ENCODE results near the gene NR4A3. TPM values are rescaled to one million over a fixed set of nuclear protein-coding genes. Genes with fewer than 3 reads are reported as not detected.
A peak's percentile ranks its signal among the peaks of the same experiment; 100 is the strongest.
"Not testable (repeated sequence)": the region's sequence is repeated elsewhere in the genome, so short reads cannot be mapped to it uniquely, and the experiment has no call there.

Gene NR4A3
- 1 to 10 TPM in 3 of 4 donors, under 1 TPM in 1; 0.64 to 5.9 (median 2.9) TPM for total RNA-seq

DNA sequence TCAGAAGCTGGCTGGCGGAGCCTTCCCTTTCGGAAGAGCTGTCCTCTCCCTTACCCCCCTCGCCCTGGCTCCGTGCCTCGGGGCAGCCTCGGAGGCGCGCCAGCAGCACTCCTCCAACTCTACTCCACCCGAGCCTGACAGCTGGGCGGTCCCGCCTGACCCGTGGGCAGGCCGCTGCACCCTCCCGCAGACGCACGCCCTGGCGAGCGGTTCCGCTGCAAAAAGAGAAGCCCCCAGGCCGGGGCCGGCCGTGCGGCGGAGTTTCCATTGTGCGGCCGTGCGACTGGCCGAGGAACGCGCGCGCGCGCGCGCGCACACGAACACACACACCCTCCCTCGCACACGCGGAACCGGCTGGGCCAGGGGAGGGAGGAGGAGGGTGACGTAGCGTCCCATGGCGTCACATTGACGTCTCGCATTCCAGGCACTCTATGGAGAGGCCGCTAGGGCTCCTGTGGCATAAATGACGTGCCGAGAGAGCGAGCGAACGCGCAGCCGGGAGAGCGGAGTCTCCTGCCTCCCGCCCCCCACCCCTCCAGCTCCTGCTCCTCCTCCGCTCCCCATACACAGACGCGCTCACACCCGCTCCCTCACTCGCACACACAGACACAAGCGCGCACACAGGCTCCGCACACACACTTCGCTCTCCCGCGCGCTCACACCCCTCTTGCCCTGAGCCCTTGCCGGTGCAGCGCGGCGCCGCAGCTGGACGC, at the start of gene NR4A3:
Gene NR4A3 (plus strand): TSS at position 490 of the 713 bp plus-strand sequence. CDS start 6,158 bp downstream, outside the sequence.
- Histone ChIP-seq H3K27ac (peak within 1 kb of the TSS; percentile 98), H3K36me3 (no peaks in the 10 kb centered on the region), H3K9me3 (no peaks in the 10 kb centered on the region), H3K27me3 (peaks cover 26% of the 10 kb centered on the region), H3K4me3 (peak within 1 kb of the TSS; percentile 87), H3K4me1 (peaks cover 50% of the 10 kb centered on the region)
- TF ChIP-seq, protein P1, sequence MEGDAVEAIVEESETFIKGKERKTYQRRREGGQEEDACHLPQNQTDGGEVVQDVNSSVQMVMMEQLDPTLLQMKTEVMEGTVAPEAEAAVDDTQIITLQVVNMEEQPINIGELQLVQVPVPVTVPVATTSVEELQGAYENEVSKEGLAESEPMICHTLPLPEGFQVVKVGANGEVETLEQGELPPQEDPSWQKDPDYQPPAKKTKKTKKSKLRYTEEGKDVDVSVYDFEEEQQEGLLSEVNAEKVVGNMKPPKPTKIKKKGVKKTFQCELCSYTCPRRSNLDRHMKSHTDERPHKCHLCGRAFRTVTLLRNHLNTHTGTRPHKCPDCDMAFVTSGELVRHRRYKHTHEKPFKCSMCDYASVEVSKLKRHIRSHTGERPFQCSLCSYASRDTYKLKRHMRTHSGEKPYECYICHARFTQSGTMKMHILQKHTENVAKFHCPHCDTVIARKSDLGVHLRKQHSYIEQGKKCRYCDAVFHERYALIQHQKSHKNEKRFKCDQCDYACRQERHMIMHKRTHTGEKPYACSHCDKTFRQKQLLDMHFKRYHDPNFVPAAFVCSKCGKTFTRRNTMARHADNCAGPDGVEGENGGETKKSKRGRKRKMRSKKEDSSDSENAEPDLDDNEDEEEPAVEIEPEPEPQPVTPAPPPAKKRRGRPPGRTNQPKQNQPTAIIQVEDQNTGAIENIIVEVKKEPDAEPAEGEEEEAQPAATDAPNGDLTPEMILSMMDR (IDR thresholded peaks at IDR 0.05), result peak; percentile 20 to 46
- TF ChIP-seq POLR2A (IDR thresholded peaks at IDR 0.05) (peak in 1 of 2 donors; percentile 86), EP300 (IDR thresholded peaks at IDR 0.05) (peak; percentile 94), POLR2AphosphoS5 (IDR thresholded peaks at IDR 0.05) (peak in 1 of 3 donors; percentile 56)
- WGBS, result 2% methylated on average over 12 of the region's 75 CpGs
- DNase-seq (ENCODE audit: low spot score in 2 of 2), result peak; percentile 95 to 97

DNA sequence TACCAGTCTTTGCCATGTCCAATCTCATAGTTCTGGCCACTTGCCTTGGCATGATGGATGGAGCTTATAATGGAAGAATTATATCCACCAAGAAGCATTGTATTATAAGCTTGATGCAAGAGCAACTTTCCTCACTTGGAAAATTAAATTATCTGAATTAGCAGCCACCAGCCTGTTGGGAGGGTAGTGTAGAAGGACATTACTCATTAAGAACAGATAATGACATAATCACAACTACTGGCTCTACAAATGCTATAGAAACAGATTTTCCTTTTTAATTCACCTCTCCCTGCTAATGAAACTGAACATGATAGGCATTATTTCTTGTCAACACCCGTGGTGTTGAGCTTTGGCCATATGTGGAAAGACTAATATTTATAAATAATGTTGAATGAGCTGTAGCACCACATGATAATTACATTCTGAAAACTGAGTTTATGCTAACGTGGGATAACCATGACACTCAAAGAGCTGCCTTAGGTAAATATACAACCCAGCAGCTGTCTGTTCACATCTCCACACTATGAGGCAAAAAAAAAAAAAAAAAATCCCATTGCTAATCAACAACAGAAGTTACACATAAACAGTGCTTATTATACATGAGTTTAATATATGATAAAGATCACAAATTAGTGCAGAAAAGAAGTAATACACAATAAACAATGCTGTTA, 48.1 kb upstream of the NR4A3 start:
- TF ChIP-seq, protein P1 (IDR thresholded peaks at IDR 0.05), result no peak
- TF ChIP-seq POLR2AphosphoS5 (IDR thresholded peaks at IDR 0.05) (no peak), POLR2A (IDR thresholded peaks at IDR 0.05) (no peak), EP300 (IDR thresholded peaks at IDR 0.05) (no peak)
- no peak for DNase-seq (ENCODE audit: low spot score in 2 of 2)
- H3K36me3 ChIP-seq, result no peaks in the 10 kb centered on the region
- H3K4me1 ChIP-seq, result no peaks in the 10 kb centered on the region
- no peak overlapping the region for H3K27ac ChIP-seq
- H3K9me3 ChIP-seq, result no peaks in the 10 kb centered on the region
- H3K27me3 ChIP-seq, result no peaks in the 10 kb centered on the region
- H3K4me3 ChIP-seq, result no peak overlapping the region
- WGBS, result 56% methylated on average over 2 of the region's 2 CpGs

DNA sequence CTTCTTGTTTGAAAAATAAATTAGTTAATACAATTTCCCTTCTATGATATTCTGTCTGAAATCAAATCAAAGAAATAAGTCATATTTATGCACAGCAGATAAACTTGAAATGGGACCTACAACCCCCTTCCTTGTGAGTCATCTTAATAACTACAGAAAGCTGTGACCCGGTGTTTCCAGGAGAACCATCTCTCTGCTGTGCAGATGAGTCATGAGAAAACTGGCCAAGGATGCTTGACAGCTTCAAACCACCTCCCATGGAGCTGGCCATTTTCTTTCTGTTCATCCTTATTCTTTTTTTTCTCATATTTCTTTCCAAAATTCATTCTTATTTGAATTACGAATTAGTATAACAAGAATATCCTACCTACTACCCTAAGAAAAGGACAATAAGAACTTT, 43.4 kb upstream of the NR4A3 start:
- TF ChIP-seq POLR2A (IDR thresholded peaks at IDR 0.05) (no peak), POLR2AphosphoS5 (IDR thresholded peaks at IDR 0.05) (no peak), EP300 (IDR thresholded peaks at IDR 0.05) (no peak)
- TF ChIP-seq, protein P1 (IDR thresholded peaks at IDR 0.05), result no peak
- DNase-seq (ENCODE audit: low spot score in 2 of 2), result no peak
- H3K36me3 ChIP-seq, result no peaks in the 10 kb centered on the region
- H3K4me1 ChIP-seq, result no peaks in the 10 kb centered on the region
- no peaks in the 10 kb centered on the region for H3K27me3 ChIP-seq
- WGBS, result 58% methylated on average over 2 of the region's 2 CpGs
- no peak overlapping the region for H3K27ac ChIP-seq
- H3K4me3 ChIP-seq, result no peak overlapping the region
- no peaks in the 10 kb centered on the region for H3K9me3 ChIP-seq

DNA sequence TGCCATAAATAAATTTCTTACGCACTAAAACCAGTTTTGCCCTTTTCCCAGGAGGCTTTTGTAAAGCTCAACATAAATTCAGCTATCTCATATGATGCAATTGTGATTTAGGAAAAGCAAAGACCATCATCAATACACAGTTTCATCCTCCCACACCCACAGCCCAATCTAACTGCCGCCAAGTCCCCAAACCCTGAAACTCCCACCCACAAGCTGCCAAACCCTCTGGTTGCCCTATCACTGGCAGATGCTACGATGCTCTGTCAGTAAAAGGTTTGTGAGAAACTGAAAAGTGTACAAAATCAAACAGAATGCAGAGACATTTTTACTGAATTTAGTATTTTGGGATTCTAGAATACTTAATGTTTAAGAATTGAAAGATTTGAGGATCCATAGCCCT, 42.8 kb upstream of the NR4A3 start:
- no peaks in the 10 kb centered on the region for H3K36me3 ChIP-seq
- H3K27me3 ChIP-seq, result no peaks in the 10 kb centered on the region
- H3K9me3 ChIP-seq, result no peaks in the 10 kb centered on the region
- TF ChIP-seq, protein P1 (IDR thresholded peaks at IDR 0.05), result no peak
- TF ChIP-seq POLR2AphosphoS5 (IDR thresholded peaks at IDR 0.05) (no peak), POLR2A (IDR thresholded peaks at IDR 0.05) (no peak), EP300 (IDR thresholded peaks at IDR 0.05) (no peak)
- DNase-seq (ENCODE audit: low spot score in 2 of 2), result no peak
- WGBS, result 90% methylated on average over 3 of the region's 3 CpGs
- no peak overlapping the region for H3K4me3 ChIP-seq
- no peaks in the 10 kb centered on the region for H3K4me1 ChIP-seq
- H3K27ac ChIP-seq, result no peak overlapping the region

DNA sequence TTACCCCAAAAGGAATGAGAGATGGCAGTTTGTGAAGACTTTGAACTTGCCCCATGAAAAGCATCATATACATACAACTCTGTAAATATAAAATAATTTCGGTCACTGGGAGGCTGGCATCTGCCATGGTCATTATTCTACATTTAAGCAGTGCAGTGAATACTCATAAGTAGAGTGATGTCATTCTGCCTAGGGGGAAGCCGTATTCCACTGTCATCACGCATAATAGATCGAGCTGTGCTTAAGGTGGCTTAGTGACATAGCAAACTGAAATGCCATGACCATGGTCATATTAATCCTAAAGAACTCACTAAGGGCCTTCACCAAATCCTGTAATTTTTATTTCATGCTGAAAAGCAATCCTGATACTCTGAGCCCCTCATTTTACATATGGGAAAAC, 42.4 kb upstream of the NR4A3 start:
- no peaks in the 10 kb centered on the region for H3K9me3 ChIP-seq
- no peaks in the 10 kb centered on the region for H3K27me3 ChIP-seq
- H3K36me3 ChIP-seq, result no peaks in the 10 kb centered on the region
- 70% methylated on average over 4 of the region's 4 CpGs for WGBS
- H3K4me3 ChIP-seq, result no peak overlapping the region
- no peak for DNase-seq (ENCODE audit: low spot score in 2 of 2)
- no peak overlapping the region for H3K27ac ChIP-seq
- TF ChIP-seq, protein P1 (IDR thresholded peaks at IDR 0.05), result no peak
- TF ChIP-seq POLR2AphosphoS5 (IDR thresholded peaks at IDR 0.05) (no peak), POLR2A (IDR thresholded peaks at IDR 0.05) (no peak), EP300 (IDR thresholded peaks at IDR 0.05) (no peak)
- H3K4me1 ChIP-seq, result no peaks in the 10 kb centered on the region

DNA sequence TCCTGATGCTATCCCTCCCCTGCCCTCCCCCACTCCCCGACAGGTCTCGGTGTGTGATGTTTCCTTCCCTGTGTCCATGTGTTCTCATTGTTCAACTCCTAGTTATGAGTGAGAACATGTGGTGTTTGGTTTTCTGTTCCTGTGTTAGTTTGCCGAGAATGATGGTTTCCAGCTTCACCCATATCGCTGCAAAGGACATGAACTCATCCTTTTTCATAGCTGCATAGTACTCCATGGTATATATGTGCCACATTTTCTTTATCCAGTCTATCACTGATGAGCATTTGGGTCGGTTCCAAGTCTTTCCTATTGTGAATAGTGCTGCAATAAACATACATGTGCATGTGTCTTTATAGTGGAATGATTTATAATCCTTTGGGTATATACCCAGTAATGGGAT, 39.3 kb upstream of the NR4A3 start:
- H3K27ac ChIP-seq; H3K9me3 ChIP-seq; H3K4me1 ChIP-seq; H3K36me3 ChIP-seq; DNase-seq (ENCODE audit: low spot score in 2 of 2); H3K4me3 ChIP-seq; H3K27me3 ChIP-seq: not testable (repeated sequence)
- 90% methylated on average over 5 of the region's 5 CpGs for WGBS
